RPMI8226 (cell line): ENCODE results near the gene LATS2.
"Not testable (repeated sequence)": the region's sequence is repeated elsewhere in the genome, so short reads cannot be mapped to it uniquely, and the experiment has no call there.

Experiments
- DNase-seq: peaks from one replicate; pipeline ENCODE4 v3.0.0-alpha.2; 2015

Gene LATS2

GRCh38 chr13:20953245-20953931, 108.0 kb downstream of the LATS2 start:
- no peak for DNase-seq

GRCh38 chr13:20952838-20953237, 108.5 kb downstream of the LATS2 start:
- DNase-seq, result no peak

DNA sequence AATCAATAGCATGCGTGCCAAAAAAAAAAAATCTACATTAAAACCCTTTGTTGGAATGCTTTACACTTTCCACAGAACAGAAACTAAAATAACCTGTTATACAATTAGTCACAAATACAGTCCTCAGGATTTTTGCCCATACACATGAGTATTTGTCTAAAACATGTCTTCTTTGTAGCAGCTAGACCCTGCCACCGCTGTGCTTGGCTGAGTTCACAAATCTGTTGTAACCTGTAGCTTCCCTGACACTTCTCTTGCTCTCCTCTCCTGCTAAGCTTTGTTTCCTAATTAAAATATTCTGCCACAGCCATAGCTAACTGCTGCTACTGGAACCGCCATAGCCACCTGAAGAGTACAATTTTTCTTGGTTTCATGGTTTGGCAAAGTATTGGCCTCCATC, 113.4 kb downstream of the LATS2 start:
- DNase-seq, result not testable (repeated sequence)

DNA sequence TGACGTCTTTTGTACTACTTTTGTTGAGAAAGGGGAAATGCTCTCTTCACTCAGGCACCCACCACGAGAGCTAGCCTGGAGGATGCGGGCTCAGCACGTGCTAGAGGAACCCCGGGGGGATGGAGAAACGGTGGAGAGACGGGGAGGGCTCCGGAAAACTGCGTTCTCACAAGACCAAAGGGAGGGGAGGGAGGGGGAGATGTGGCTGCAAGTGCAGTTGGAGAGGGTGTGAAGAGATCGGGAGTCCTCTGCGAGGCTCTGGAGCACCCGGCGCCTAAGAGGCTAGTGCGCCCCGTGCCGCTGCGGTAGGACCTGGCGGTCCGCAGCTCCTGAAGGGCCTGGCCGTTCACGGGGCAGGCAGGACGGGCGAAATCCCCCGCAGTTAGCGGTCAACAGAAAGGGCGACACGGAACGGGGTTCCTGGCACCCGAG, 115.4 kb downstream of the LATS2 start:
- DNase-seq, result no peak

- no peak for DNase-seq
Measured at GRCh38 chr13:20942938-20943559, 118.3 kb downstream of the LATS2 start.

GRCh38 chr13:20940511-20940910, 120.9 kb downstream of the LATS2 start:
- not testable (repeated sequence) for DNase-seq

DNA sequence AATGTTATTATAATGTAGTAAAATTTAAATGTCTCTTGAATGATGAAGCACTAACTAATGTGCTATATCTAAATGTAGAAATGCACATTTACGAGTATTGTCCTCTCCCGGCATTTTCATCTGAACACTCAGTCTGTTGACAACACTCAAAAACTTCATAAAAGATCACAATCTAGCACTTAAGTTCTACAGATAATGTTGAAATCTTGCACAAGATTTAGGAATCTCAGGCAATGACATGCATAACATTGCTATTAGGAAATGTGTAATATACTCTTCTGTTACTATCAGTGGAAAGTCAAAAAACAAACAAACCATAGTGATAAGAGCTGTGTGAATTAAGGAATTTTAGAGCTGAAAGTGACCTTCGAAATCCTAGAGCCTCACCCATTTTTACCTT, 121.3 kb downstream of the LATS2 start:
- DNase-seq, result no peak

- DNase-seq, result no peak
Measured at GRCh38 chr13:20939662-20940061, 121.7 kb downstream of the LATS2 start.

- DNase-seq, result no peak
Measured at GRCh38 chr13:20938302-20938701, 123.1 kb downstream of the LATS2 start.

GRCh38 chr13:20927596-20928257, 133.7 kb downstream of the LATS2 start:
- no peak for DNase-seq

- DNase-seq, result not testable (repeated sequence)
Measured at GRCh38 chr13:20925395-20925790, 136.0 kb downstream of the LATS2 start.

GRCh38 chr13:20924758-20925394, 136.5 kb downstream of the LATS2 start:
- peak; percentile 70 for DNase-seq

DNA sequence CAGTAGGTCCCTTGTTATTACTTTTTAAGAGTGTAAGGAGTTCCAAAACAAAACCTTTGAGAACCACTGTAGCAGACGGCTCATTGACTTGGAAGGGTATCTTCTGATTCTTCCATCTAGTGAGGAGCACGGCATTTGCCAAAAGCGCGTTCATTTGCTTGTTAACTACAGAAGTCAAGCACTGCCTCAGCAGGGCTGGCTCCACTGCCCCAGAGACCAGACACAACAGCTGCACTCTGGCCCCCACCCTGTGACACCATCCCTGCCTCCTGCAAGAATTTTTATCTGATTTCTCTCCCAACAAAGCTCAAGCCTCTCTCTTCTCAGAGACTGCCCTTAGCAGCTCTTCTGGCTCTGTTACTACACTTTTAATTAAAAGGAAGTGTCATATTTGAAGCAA, 138.1 kb downstream of the LATS2 start:
- no peak for DNase-seq
